ENCODE measurements around the gene TPRG1.

Gene TPRG1

DNA sequence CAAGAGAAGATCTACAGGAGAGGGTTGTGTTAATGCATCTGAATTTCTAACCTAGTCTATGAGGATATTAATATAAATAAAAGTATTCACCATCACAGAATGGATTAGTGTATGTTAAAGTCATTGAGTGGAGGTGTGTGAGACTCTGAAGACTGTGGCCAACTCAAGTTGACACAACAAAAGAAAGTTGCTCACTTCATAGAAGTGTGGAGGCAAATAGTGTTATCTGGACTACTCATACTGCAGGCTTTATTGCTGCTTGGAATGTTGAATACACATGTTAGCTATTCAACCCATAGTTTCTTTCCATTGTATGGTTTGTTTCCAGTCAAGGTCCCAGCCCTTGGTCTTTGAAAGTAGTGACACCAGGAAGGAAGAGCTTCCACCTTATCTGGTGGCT lies 38.0 kb upstream of the TPRG1 start:
- Histone ChIP-seq H3K79me2 (ENCODE audit: insufficient read depth, low read length) (no peaks in the 10 kb centered on the region), H3K9me3 (ENCODE audit: insufficient read depth, low read length) (no peaks in the 10 kb centered on the region), H3K9ac (ENCODE audit: low read length) (no peak overlapping the region), H3K36me3 (ENCODE audit: low read length) (no peaks in the 10 kb centered on the region), H3K27me3 (ENCODE audit: low read length) (no peaks in the 10 kb centered on the region), H3K27ac (ENCODE audit: low read depth, low read length) (no peak overlapping the region), H3K9me2 (replicated peaks; ENCODE audit: insufficient read depth, low read length) (no peaks in the 10 kb centered on the region), H3K4me2 (ENCODE audit: low read depth, low read length, poor library complexity, severe bottlenecking) (no peak overlapping the region), H4K20me1 (ENCODE audit: low read depth, low read length) (no peaks in the 10 kb centered on the region), H3F3A (ENCODE audit: insufficient read depth) (no peaks in the 10 kb centered on the region), H3K4me3 (ENCODE audit: insufficient read depth, low read length, poor library complexity, severe bottlenecking) (no peak overlapping the region), H2AFZ (ENCODE audit: low read depth, low read length, severe bottlenecking) (no peak overlapping the region)
- no peak for TF ChIP-seq EZH2phosphoT487 (conservative IDR thresholded peaks at IDR 0.05; ENCODE audit: low read length)
- TF ChIP-seq, protein P1, sequence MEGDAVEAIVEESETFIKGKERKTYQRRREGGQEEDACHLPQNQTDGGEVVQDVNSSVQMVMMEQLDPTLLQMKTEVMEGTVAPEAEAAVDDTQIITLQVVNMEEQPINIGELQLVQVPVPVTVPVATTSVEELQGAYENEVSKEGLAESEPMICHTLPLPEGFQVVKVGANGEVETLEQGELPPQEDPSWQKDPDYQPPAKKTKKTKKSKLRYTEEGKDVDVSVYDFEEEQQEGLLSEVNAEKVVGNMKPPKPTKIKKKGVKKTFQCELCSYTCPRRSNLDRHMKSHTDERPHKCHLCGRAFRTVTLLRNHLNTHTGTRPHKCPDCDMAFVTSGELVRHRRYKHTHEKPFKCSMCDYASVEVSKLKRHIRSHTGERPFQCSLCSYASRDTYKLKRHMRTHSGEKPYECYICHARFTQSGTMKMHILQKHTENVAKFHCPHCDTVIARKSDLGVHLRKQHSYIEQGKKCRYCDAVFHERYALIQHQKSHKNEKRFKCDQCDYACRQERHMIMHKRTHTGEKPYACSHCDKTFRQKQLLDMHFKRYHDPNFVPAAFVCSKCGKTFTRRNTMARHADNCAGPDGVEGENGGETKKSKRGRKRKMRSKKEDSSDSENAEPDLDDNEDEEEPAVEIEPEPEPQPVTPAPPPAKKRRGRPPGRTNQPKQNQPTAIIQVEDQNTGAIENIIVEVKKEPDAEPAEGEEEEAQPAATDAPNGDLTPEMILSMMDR (IDR thresholded peaks at IDR 0.05; ENCODE audit: insufficient read depth, low read length, poor library complexity, severe bottlenecking), result no peak

- H3K36me3 ChIP-seq (ENCODE audit: low read length), result no peaks in the 10 kb centered on the region
- no peaks in the 10 kb centered on the region for H3K27me3 ChIP-seq (ENCODE audit: low read length)
- no peaks in the 10 kb centered on the region for H3K9me3 ChIP-seq (ENCODE audit: insufficient read depth, low read length)
- no peak overlapping the region for H3K27ac ChIP-seq (ENCODE audit: low read depth, low read length)
- H3K4me3 ChIP-seq (ENCODE audit: insufficient read depth, low read length, poor library complexity, severe bottlenecking), result no peak overlapping the region
- H3K4me2 ChIP-seq (ENCODE audit: low read depth, low read length, poor library complexity, severe bottlenecking), result no peak overlapping the region
- H4K20me1 ChIP-seq (ENCODE audit: low read depth, low read length), result no peaks in the 10 kb centered on the region
- no peak overlapping the region for H2AFZ ChIP-seq (ENCODE audit: low read depth, low read length, severe bottlenecking)
- no peaks in the 10 kb centered on the region for H3F3A ChIP-seq (ENCODE audit: insufficient read depth)
- no peaks in the 10 kb centered on the region for H3K9me2 ChIP-seq (replicated peaks; ENCODE audit: insufficient read depth, low read length)
- H3K79me2 ChIP-seq (ENCODE audit: insufficient read depth, low read length), result no peaks in the 10 kb centered on the region
- TF ChIP-seq, protein P1 (IDR thresholded peaks at IDR 0.05; ENCODE audit: insufficient read depth, low read length, poor library complexity, severe bottlenecking), result no peak
- no peak for TF ChIP-seq EZH2phosphoT487 (conservative IDR thresholded peaks at IDR 0.05; ENCODE audit: low read length)
- no peak overlapping the region for H3K9ac ChIP-seq (ENCODE audit: low read length)
These were observed 34.4 kb upstream of the TPRG1 start for GRCh38 chr3:189137416-189137815.

DNA sequence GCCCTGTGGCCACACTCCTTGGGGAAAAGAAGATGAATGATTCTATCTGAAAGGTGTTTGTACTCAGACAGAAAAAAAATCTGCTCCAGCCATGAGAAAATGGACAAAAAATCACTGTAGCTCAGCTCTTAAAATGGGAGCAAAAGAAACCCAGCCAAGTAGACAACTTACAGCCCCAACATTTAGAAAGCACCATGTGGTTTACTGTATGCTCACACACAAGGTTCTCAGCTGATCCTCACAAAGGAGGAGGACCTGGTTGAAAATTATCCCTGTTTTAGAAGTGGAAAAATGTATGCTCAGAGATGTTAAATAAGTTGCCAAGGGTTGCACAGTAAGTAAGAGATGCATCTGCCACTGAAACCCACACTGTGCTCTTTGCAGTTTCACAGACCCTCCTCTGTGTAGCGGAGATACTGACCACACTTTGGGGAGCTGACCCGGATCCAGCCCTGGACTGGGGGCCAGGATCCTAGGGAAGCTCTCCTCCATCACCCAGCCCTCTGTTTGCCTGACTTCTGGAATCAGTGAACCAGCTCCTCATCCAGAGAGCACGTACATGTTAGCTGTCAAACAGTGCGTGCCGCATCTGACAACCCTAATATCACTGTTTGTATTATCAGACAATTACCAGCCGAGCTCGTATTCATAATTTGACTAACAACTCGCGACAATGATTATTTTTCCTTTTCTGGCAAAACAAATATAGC lies 32.7 kb upstream of the TPRG1 start:
- H2AFZ ChIP-seq (ENCODE audit: low read depth, low read length, severe bottlenecking), result no peak overlapping the region
- H3K9me2 ChIP-seq (replicated peaks; ENCODE audit: insufficient read depth, low read length), result no peaks in the 10 kb centered on the region
- H3K4me3 ChIP-seq (ENCODE audit: insufficient read depth, low read length, poor library complexity, severe bottlenecking), result no peak overlapping the region
- H3K9ac ChIP-seq (ENCODE audit: low read length), result no peak overlapping the region
- H3F3A ChIP-seq (ENCODE audit: insufficient read depth), result no peaks in the 10 kb centered on the region
- no peak overlapping the region for H3K4me2 ChIP-seq (ENCODE audit: low read depth, low read length, poor library complexity, severe bottlenecking)
- H3K27ac ChIP-seq (ENCODE audit: low read depth, low read length), result no peak overlapping the region
- H3K36me3 ChIP-seq (ENCODE audit: low read length), result no peaks in the 10 kb centered on the region
- no peaks in the 10 kb centered on the region for H3K27me3 ChIP-seq (ENCODE audit: low read length)
- H3K9me3 ChIP-seq (ENCODE audit: insufficient read depth, low read length), result no peaks in the 10 kb centered on the region
- H4K20me1 ChIP-seq (ENCODE audit: low read depth, low read length), result no peaks in the 10 kb centered on the region
- H3K79me2 ChIP-seq (ENCODE audit: insufficient read depth, low read length), result no peaks in the 10 kb centered on the region
- TF ChIP-seq, protein P1 (IDR thresholded peaks at IDR 0.05; ENCODE audit: insufficient read depth, low read length, poor library complexity, severe bottlenecking), result no peak
- no peak for TF ChIP-seq EZH2phosphoT487 (conservative IDR thresholded peaks at IDR 0.05; ENCODE audit: low read length)

Measured in SU-DHL-6 (cell line).